SK-N-MC (cell line): ENCODE data around the gene IL17RD.

Source experiments
- DNase-seq: peaks from one replicate; pipeline ENCODE4 v3.0.0-alpha.2; 2011; ENCODE audit warnings: low read depth, low spot score
- H3K27ac ChIP-seq: fragments of 200-600 bp; sonication (generic); 2 replicates; pipeline ENCODE4 v1.5.1; 2016; ENCODE audit warnings: mixed run types
- H3K36me3 ChIP-seq: fragments of 200-600 bp; sonication (generic); 2 replicates; pipeline ENCODE4 v1.6.1; 2017; ENCODE audit warnings: antibody characterized with exemption, low read length, mixed read lengths; ENCODE audit not compliant: insufficient read depth
- H3K4me3 ChIP-seq: fragments of 200-600 bp; sonication (generic); 2 replicates; pipeline ENCODE4 v1.5.1; 2016
- H3K9ac ChIP-seq: fragments of 200-600 bp; sonication (generic); 2 replicates; pipeline ENCODE4 v1.8.0; 2017; ENCODE audit warnings: mixed run types, mixed read lengths; ENCODE audit not compliant: insufficient read length
- H3K9me3 ChIP-seq: fragments of 200-600 bp; sonication (generic); 2 replicates; pipeline ENCODE4 v1.6.1; 2017; ENCODE audit warnings: low read depth, mild to moderate bottlenecking, antibody characterized with exemption, low read length, moderate library complexity, mixed read lengths
- EZH2 ChIP-seq: fragments of 200-600 bp; sonication (generic); IDR thresholded peaks from one replicate; pipeline ENCODE4 v1.6.1; 2017; ENCODE audit warnings: antibody characterized with exemption
- FOXP2 ChIP-seq: optimal IDR thresholded peaks from 2 replicates; pipeline ENCODE3; 2011; ENCODE audit warnings: mild to moderate bottlenecking, moderate library complexity; ENCODE audit not compliant: insufficient read depth; ENCODE audit errors: extremely low read length, control extremely low read depth
- POLR2AphosphoS5 ChIP-seq: IDR thresholded peaks from 2 replicates; pipeline ENCODE4 v1.6.1; 2012; ENCODE audit warnings: mild to moderate bottlenecking, low read depth, low read length, borderline replicate concordance

The IL17RD gene

GRCh38 chr3:57164657-57165573 lies at the start of gene IL17RD:
Gene IL17RD, minus strand, starts transcription at chr3:57165353. Its CDS starts 67 bp downstream, at chr3:57165286.
- no peak for DNase-seq
- H3K9me3 ChIP-seq = no peaks in the 10 kb centered on the region
- TF ChIP-seq POLR2AphosphoS5 (no peak), FOXP2 (no peak), EZH2 (no peak)

GRCh38 chr3:57206423-57206822 lies 41.3 kb upstream of the IL17RD start:
- DNase-seq = no peak
- Histone ChIP-seq H3K36me3 (no peaks in the 10 kb centered on the region), H3K27ac (no peak overlapping the region), H3K9me3 (no peaks in the 10 kb centered on the region), H3K9ac (no peak overlapping the region), H3K4me3 (no peak overlapping the region)
- TF ChIP-seq EZH2 (no peak), POLR2AphosphoS5 (no peak), FOXP2 (no peak)

More at GRCh38 chr3:57164657-57165573, at the start of gene IL17RD:
- H3K27ac ChIP-seq = no peak within 1 kb of the TSS
- peak within 1 kb of the TSS; percentile 72 for H3K4me3 ChIP-seq
- no peak within 1 kb of the TSS for H3K9ac ChIP-seq
- H3K36me3 ChIP-seq = no peaks in the 10 kb centered on the region

- TF ChIP-seq POLR2AphosphoS5 = no peak
- no peak for TF ChIP-seq FOXP2
- no peak for TF ChIP-seq EZH2
- Histone ChIP-seq H3K9ac (no peak within 1 kb of the TSS), H3K27ac (no peak within 1 kb of the TSS), H3K9me3 (no peaks in the 10 kb centered on the region), H3K36me3 (no peaks in the 10 kb centered on the region), H3K4me3 (no peak within 1 kb of the TSS)
- no peak for DNase-seq
These were observed 34.7 kb upstream of the IL17RD start, which contains the start of gene HESX1 for GRCh38 chr3:57199895-57200297. Gene HESX1, minus strand, starts transcription at chr3:57199978. Its CDS starts 60 bp downstream, at chr3:57199918.

- Histone ChIP-seq H3K9me3 (no peaks in the 10 kb centered on the region), H3K9ac (no peak overlapping the region), H3K36me3 (no peaks in the 10 kb centered on the region), H3K27ac (no peak overlapping the region), H3K4me3 (no peak overlapping the region)
- TF ChIP-seq EZH2 (no peak), POLR2AphosphoS5 (no peak)
- no peak for DNase-seq
These were observed 29.5 kb upstream of the IL17RD start for GRCh38 chr3:57194641-57195040.

- Histone ChIP-seq H3K4me3 (no peak overlapping the region), H3K9ac (no peak overlapping the region), H3K27ac (no peak overlapping the region), H3K9me3 (no peaks in the 10 kb centered on the region), H3K36me3 (no peaks in the 10 kb centered on the region)
- TF ChIP-seq EZH2 (no peak), FOXP2 (no peak), POLR2AphosphoS5 (no peak)
- DNase-seq = no peak
These were observed 26.9 kb upstream of the IL17RD start for GRCh38 chr3:57192028-57192427.

- no peak for TF ChIP-seq FOXP2
- TF ChIP-seq POLR2AphosphoS5 = no peak
- no peak for DNase-seq
- peak overlapping the region; percentile 52 for H3K4me3 ChIP-seq
- H3K27ac ChIP-seq = peak overlapping the region; percentile 35; the same call in 1 of the 2 replicates
- no peaks in the 10 kb centered on the region for H3K36me3 ChIP-seq
- H3K9ac ChIP-seq = no peak overlapping the region
- H3K9me3 ChIP-seq = no peaks in the 10 kb centered on the region
These were observed 19.4 kb upstream of the IL17RD start for GRCh38 chr3:57184526-57184925.

- Histone ChIP-seq H3K9ac (no peak overlapping the region), H3K4me3 (no peak overlapping the region), H3K27ac (no peak overlapping the region), H3K36me3 (no peaks in the 10 kb centered on the region), H3K9me3 (no peaks in the 10 kb centered on the region)
- TF ChIP-seq POLR2AphosphoS5 (no peak), FOXP2 (no peak), EZH2 (no peak)
- DNase-seq = no peak
These were observed 14.6 kb upstream of the IL17RD start for GRCh38 chr3:57179580-57180410.

- TF ChIP-seq FOXP2 (no peak), EZH2 (no peak), POLR2AphosphoS5 (no peak)
- no peak for DNase-seq
- Histone ChIP-seq H3K9me3 (no peaks in the 10 kb centered on the region), H3K4me3 (no peak overlapping the region), H3K36me3 (no peaks in the 10 kb centered on the region), H3K9ac (no peak overlapping the region), H3K27ac (no peak overlapping the region)
These were observed 10.9 kb upstream of the IL17RD start for GRCh38 chr3:57176045-57176444.

GRCh38 chr3:57173687-57174086 lies 8.5 kb upstream of the IL17RD start:
- no peak overlapping the region for H3K27ac ChIP-seq
- no peak for TF ChIP-seq EZH2
- no peak for TF ChIP-seq FOXP2
- TF ChIP-seq POLR2AphosphoS5 = no peak
- no peaks in the 10 kb centered on the region for H3K9me3 ChIP-seq
- H3K36me3 ChIP-seq = no peaks in the 10 kb centered on the region
- no peak for DNase-seq
- H3K4me3 ChIP-seq = no peak overlapping the region
- H3K9ac ChIP-seq = no peak overlapping the region
